HG03064 (cell line): ENCODE data around the gene C1D.

Source experiments
- ATAC-seq: cut with Tn5 transposase; IDR thresholded peaks from one replicate; pipeline ENCODE4 v1.9.1; 2021; ENCODE audit warnings: low read depth; ENCODE audit not compliant: unreplicated experiment

C1D gene

DNA sequence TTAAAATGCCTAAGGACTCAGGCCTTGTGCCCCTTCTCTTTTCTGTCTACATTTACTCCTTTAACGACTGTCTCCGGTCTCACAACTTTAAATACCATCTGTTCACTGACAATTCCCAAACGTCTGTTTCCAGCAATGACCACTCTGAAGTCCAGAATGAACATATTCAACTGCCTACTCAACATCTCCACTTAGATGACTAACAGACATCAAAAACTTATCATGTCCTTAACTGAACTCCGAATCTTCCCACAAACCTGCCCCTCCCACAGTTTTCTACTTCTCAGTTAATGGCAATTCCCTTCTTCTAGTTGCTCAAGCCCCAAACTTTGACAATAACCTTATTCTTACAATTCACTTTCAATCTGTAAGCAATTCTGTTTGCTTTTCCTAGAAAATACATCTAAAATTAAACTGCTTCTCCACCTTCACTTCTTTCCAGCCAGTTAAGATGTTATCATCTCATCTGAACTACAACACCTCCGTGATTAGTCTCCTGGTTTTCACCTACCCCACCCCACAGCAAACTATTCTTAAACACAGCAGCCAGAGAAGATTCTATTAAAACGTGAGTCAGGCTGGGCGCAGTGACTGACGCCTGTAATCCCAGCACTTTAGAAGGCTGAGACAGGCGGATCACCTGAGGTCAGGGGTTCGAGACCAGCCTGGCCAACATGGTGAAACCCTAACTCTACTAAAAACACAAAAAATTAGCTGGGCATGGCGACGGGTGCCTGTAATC is 2.8 kb downstream of the C1D start:
- no peak for ATAC-seq

DNA sequence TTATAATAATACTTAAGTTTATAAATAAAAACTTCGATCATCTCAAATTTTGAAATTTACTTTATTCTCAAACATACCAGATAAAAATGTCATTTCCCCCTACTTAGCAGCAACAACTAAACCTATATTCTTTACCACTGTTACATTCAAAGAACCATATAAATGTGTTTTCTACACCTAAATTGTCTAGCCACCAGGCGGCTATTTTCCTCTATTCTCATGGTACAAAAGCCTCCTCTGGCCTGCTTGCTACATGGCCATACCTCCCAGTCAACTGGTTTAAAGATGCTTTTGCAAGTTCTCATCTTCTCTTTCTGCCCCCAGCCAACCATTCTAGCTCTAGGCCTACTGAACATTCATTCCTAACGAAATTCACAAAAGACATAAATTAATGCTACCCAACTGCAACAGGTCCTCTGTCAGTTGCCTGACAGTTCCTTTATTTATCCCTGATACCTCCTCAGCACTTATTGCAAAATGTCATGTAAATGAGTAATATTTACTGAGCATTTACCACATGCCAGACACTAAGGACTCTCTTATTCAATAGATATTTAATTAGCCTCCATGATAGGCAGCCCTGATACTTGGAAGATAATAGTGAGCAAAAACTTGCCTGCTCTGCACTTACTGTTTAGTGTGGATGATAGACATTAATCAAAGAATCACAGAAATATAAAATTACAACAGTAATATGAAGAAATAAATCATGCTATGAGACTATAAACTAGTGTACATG is 5.0 kb downstream of the C1D start:
- ATAC-seq = no peak

- ATAC-seq = no peak
Measured at GRCh38 chr2:68052717-68053422, 9.9 kb downstream of the C1D start.

DNA sequence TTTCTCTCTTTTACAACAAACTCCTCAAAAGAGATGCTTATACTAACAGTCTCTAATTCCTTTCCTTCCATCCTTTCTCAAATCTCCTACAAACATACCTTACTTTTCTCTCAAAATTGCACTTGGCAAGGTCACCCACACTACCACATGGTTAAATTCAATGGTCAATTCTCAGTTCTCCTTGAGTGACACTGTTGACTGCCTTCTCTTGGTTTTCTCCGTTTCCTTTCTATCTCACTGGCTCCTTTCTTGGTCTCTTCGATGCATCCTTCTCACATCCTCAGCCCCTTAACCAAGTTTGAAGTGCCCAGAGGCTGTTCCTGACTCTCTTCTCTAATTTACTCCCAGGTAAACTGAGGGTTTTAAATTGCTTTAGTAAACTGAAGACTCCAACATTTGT is 12.5 kb downstream of the C1D start:
- ATAC-seq = no peak

GRCh38 chr2:68046642-68047240 is 16.1 kb downstream of the C1D start:
- ATAC-seq = no peak

GRCh38 chr2:68046224-68046623 is 16.6 kb downstream of the C1D start:
- ATAC-seq = no peak

- no peak for ATAC-seq
Measured at GRCh38 chr2:68045342-68045741, 17.5 kb downstream of the C1D start.

GRCh38 chr2:68044099-68044498 is 18.7 kb downstream of the C1D start:
- ATAC-seq = no peak

GRCh38 chr2:68043695-68044094 is 19.1 kb downstream of the C1D start:
- no peak for ATAC-seq

DNA sequence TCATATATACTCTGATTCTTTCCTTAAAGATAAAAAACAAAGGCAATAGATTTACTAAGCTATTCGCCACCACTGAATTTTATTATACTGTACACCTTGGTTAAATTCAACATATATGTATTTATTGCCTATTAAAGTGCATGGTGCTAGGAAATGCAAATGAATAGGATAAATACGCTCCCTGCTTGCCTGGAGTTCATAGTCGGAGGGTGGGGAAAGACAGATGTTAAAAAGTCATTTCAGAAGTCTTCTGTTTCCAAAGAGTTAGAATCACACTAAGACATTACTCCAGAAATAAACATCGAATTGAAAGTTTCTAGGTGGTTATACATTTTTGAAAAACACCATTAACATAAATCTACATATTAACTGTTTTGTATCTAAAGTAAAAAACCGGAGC is 19.8 kb downstream of the C1D start:
- ATAC-seq = no peak

GRCh38 chr2:68041704-68042245 is 21.0 kb downstream of the C1D start:
- no peak for ATAC-seq

GRCh38 chr2:68040078-68040477 is 22.7 kb downstream of the C1D start:
- ATAC-seq = no peak

DNA sequence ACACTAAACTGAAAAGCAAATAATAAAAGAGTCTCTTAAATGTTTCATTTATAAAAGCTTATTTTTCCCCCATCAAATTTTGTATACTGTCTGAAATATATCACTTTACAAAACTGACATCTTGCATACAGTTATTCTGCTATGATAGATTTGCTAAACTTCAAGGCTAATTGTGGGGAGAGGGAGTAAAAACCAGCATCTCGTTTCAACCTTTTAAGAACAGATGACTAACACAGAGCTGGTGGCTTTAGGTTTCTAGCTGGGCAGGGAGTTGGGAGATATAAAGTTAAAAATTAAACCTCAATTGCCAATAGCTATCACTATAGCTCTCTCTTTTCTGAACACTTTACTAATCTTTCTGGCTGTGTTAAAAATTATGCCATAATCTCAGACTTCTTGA is 23.5 kb downstream of the C1D start:
- ATAC-seq = no peak

DNA sequence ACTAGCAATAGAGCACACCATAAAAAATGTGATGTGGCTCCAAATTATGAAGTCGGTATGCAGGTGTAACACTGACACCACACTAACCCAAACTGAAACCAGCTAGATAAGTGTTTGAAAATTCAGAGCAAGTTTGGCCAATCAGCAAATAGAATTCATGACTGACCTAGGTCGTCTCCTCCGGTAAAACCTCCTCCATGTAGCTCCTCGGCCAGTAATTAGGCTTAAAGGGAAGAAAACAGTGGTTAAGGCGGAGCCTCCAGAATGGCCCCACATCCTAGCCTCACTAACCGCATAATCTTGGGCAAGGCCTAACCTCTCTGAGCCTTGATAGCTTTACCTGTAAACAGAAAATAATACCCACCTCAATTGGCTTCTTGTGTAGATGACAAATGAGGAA is 30.1 kb downstream of the C1D start:
- no peak for ATAC-seq

GRCh38 chr2:68031542-68032160 is 31.2 kb downstream of the C1D start:
- ATAC-seq = no peak

DNA sequence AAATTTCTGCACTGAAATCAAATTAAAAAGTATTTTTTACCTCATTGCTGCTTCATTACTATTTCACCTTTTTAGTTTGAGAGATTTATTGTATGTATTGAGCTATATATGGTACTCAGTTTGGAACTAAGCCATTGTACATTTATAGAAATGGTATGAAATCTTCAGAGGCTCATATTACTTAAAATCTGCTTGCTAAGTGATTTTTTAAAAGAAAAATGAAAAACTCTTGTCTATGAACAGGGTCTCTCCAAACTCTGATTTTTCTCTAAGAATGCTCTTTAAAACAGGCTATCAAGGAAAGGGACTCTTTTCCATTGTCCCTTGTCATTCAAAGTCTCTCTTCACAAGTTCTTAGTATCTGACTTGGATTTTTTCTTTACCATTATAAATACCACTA is 31.8 kb downstream of the C1D start:
- no peak for ATAC-seq

- ATAC-seq = no peak
Measured at GRCh38 chr2:68030529-68030928, 32.3 kb downstream of the C1D start.

DNA sequence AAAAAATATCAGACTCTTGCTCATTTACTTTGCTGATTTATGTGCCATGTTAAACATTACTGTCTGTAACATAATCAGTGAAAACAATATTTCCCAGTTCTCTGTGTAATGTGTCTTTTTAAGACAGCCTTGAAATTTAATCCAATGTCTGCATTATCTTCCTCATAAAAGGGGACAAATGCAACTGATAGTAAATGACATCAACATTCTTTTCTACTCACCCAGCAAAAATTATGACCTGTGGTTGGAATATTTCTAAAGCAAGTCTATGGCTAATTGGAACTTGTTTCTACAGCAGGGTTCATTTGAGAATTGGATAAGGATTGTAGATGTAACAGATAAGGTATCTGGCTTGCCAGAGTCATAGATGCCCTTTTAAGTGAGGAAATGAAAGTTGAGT is 34.8 kb downstream of the C1D start:
- ATAC-seq = no peak

DNA sequence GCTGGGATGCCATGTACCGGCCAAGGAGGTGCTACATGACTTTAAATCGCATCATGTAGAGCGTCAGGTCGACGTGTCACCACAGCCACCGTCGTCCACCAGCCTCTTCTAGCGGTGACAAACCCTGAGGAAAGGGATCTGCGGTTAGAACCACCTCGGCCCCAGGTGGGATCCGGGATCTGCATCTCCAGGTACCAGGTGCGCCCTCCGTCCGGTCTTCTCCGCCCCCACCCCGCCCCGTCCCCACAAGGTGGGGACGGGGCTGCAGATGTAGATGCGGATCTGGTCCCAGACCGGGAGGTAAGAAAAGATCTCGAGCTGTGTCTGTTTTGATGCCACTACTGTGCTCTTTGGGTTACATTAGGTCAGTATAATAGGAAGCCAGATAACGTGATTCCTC is 38.4 kb downstream of the C1D start:
- no peak for ATAC-seq

DNA sequence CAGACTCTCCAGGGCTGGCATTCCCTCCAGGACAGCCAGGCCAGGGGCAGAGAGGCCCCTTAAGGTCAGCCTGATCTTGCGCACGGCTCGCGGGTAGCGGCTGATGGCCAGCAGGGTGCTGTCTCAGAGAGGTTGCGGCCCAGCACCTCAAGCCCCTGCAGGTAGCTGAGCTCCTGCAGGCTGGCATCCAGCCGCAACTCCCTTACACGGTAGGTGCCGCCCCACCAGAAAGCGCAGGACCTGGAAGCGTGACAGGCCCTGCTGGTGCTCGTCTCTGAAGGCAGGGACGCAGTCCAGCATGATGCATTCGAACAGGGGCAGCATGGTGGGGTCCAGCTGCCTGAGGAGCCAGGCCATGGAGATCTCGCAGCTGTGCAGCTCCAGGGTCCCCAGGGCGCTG is 38.9 kb downstream of the C1D start:
- no peak for ATAC-seq

DNA sequence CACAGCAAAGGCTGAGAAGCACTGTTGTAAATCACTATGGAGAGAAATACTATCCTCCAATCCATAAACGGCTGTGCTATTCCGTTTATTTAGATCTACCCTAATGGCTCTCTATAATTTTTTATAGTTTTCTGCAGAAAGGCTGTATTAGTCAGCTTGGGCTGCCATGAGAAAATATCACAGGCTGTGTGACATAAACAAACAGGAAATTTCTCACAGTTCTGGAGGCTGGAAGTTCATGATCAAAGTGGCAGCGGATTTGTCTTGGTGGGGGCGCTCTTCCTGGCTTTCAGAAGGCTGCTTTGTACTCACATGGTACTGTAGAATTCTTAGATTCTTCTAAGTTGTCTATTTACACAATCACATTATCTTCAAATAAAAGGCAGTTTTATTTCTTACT is 44.1 kb downstream of the C1D start:
- ATAC-seq = no peak
